H1 (cell line): ENCODE data around the gene INF2.

ENCODE experiments used
- EP300 ChIP-seq, 2 experiments: IDR thresholded peaks; 1 replicate in 1 of 2; 2 replicates in 1 of 2; pipeline ENCODE4 v1.6.1; 2011 to 2012; ENCODE audit warnings: low read depth in 2 of 2, low read length in 2 of 2, mild to moderate bottlenecking in 2 of 2, borderline replicate concordance in 1 of 2, inconsistent platforms in 1 of 2, moderate library complexity in 1 of 2
- GTF2F1 ChIP-seq: IDR thresholded peaks from 2 replicates; pipeline ENCODE4 v1.6.1; 2012; ENCODE audit warnings: low read depth, low read length, improper control_type of control experiment, borderline replicate concordance
- POLR2A ChIP-seq, 2 experiments: IDR thresholded peaks; 1 replicate in 1 of 2; 2 replicates in 1 of 2; pipeline ENCODE4 v1.6.1; 2011; ENCODE audit warnings: low read depth in 2 of 2, low read length in 2 of 2, mild to moderate bottlenecking in 2 of 2; ENCODE audit errors: control extremely low read depth in 1 of 2
- SUZ12 ChIP-seq: fragments of 200-600 bp; sonication (generic); IDR thresholded peaks from 2 replicates; pipeline ENCODE4 v1.6.1; 2012; ENCODE audit warnings: mild to moderate bottlenecking, inconsistent platforms, low read length, moderate library complexity, mixed read lengths
- TAF1 ChIP-seq: IDR thresholded peaks from 2 replicates; pipeline ENCODE4 v1.6.1; 2011; ENCODE audit warnings: mild to moderate bottlenecking, low read depth, low read length

GRCh38 chr14:104680056-104680805, 9.2 kb upstream of the INF2 start:
- no peak for TF ChIP-seq EP300 (IDR thresholded peaks at IDR 0.05; ENCODE audit: borderline replicate concordance in 1 of 2, low read depth in 2 of 2, low read length in 2 of 2)
- TF ChIP-seq GTF2F1: no peak
- no peak for TF ChIP-seq SUZ12
- TF ChIP-seq POLR2A (IDR thresholded peaks at IDR 0.05; ENCODE audit: control extremely low read depth in 1 of 2, low read depth in 2 of 2, low read length in 2 of 2): no peak
- no peak for TF ChIP-seq TAF1
